HG03521 (cell line): ENCODE results near the gene GLCCI1.

ENCODE experiments used
- ATAC-seq: cut with Tn5 transposase; IDR thresholded peaks from one replicate; pipeline ENCODE4 v1.9.1; 2021; ENCODE audit warnings: mild to moderate bottlenecking, moderate library complexity; ENCODE audit not compliant: unreplicated experiment

Gene GLCCI1

GRCh38 chr7:7968544-7969305 is at the start of gene GLCCI1:
Gene GLCCI1, plus strand, starts transcription at chr7:7968796. Its CDS starts 555 bp downstream, at chr7:7969351.
- peak; percentile 82 for ATAC-seq

DNA sequence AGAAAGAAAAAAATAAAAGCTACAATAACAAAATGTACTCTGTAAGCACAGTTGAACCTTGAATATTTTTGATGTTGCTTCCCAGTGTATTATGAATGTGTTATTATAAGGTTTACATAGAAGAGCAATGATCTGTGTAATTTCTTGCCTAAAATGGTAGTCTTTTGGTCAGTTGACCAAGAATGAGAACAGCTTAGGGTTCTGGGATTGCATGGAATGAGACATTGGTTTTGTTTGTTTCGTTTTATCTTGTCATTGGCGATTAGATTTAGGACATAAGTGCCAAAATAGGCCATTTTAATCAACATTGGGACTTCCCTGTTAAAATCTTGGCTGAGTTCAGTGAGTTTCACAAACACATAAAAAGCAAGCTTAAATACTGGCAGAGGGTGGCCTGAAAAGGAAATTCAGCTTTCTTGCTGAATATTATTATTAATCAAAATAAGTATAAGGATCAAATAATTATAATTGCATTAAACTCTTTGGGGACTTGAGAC is 49.1 kb upstream of the GLCCI1 start:
- no peak for ATAC-seq

DNA sequence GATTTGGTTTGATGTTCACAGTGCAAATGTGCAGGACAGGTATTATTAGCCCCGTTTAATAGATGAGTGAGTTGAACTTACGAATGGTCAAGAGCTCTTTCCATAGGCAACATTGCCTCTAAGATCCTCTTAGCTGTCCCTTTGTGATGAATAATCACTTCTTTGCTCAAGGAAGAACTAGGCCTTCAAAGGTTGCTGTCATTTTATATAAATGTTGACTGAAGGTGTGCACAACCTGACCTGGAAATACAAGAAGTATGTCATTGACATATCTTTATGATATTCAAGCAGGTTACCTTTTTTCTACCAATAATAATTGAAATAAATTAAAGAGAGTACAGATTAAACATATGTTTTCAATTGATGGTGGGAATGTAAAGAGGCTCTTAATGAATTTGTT is 48.5 kb upstream of the GLCCI1 start:
- ATAC-seq: no peak

DNA sequence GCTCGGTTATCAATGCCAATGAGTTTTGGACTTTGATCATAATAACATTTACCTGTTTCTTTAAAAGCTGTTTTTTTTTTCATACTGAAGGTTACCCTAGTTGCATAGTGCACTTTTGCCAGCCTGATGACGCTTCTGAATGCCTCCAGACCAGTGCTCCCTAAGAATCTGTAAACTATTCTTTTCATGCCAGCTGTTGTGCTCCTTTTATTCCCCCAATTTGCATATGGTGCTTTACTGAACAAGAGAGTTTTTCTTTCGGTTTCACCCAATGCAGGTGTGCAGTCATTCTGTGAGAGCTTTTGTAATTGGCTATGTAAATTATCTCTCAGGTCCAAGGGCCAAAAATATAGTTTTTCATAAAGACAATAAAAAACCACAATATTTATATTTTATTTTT is 48.1 kb upstream of the GLCCI1 start:
- ATAC-seq: peak; percentile 84

- ATAC-seq: no peak
Measured at GRCh38 chr7:7921830-7922229, 46.8 kb upstream of the GLCCI1 start.

DNA sequence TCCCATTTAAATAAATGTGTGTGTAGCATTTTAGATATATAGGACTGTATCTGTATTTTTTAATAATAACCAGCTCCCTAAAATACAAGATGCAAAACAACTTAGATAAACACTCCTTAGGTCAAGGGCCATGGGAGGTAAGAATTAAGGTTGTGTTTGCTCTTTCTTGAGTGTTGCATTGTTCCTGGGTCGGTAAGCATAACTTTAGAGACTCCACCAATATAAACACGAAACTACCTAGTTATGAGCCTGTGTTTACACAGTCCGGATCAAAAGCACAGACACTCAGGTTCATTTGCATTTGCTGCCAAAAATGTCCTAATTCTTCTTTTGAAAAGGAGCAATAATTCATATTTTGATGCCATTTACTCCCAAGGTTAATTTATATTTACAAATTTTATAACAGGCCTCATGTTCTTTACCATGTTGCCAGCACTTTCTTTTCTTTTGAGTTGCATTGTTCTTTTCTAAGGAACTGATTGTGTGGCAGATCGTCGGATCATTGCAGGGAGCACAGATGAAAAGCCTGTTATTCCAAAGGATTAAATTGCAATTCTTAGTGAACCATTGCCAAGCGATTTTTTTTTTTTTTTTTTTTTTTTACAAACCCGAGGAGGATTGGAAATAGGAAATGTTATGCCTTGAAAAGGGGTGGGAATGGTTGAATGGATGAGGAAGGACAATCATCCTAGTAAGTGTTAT is 45.8 kb upstream of the GLCCI1 start:
- no peak for ATAC-seq

GRCh38 chr7:7923818-7924217 is 44.8 kb upstream of the GLCCI1 start:
- no peak for ATAC-seq

GRCh38 chr7:7924303-7924702 is 44.3 kb upstream of the GLCCI1 start:
- no peak for ATAC-seq

DNA sequence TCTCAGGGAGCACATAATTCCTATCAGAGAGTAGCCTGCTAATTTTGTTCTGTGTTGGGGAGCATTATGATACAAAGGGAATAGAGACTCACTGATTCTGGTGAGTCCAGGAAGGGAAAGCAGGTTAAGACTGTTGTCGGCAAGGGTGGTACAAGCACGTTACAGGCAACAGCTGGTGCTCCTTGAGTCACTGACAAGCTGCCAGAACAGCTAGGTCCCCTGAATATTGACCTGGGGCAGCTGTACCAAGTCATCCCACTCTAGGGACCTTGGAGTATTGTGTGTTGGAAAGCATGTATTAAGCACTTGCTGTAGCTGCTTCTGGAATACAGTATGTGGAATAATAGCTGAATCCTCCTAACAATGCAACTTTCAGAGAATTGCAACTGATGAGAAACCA is 37.0 kb upstream of the GLCCI1 start:
- no peak for ATAC-seq

GRCh38 chr7:7932553-7932952 is 36.0 kb upstream of the GLCCI1 start:
- ATAC-seq: no peak

DNA sequence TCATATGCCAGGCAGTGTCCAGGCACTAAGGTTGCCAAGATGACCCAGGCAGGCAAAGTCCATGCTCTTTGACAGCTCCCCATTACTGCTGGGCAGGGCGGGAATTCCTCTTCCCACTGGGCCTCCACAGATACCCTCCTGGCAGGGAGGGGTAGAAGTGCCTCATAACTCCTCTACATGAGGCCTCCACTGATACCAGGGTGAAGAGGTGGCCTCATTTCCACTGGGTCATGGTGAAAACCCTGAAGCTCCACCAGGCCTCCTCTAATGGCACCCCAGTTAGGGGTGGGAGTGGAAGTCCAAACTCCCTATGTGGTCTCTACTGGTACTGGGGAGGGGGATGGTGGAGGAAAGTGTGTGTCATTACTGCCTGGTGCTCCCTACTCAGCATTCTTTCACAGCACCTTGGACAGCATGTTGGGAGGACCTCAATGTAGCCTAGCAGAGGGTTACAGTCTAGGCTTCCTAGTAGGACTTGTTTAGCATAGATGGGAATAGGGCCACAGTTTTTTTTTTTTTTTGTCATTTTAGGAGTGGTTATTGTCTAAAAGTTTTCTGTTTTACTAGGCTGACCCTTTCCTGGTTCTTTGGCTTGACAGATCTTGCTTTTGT is 34.6 kb upstream of the GLCCI1 start:
- ATAC-seq: no peak

- no peak for ATAC-seq
Measured at GRCh38 chr7:7934945-7935344, 33.7 kb upstream of the GLCCI1 start.

GRCh38 chr7:7938471-7938870 is 30.1 kb upstream of the GLCCI1 start:
- ATAC-seq: no peak

DNA sequence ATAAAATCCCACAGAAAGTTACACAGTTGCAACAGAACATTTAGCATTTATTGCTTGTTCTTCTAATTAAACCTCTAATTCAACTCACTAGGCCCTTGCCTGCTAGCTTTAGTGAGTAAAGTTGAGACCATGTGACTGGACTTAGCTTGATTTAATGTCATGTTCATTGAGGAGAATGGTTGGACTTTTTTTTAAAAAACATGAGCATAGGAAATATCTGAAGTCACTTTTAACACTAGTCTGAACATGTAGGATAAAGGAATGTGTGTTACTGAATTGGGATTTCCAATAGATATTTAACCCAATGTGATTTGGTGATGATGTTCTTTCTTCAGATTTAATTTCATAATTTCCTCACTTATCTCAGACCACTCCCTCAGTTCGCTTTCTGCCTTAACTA is 24.6 kb upstream of the GLCCI1 start:
- no peak for ATAC-seq

DNA sequence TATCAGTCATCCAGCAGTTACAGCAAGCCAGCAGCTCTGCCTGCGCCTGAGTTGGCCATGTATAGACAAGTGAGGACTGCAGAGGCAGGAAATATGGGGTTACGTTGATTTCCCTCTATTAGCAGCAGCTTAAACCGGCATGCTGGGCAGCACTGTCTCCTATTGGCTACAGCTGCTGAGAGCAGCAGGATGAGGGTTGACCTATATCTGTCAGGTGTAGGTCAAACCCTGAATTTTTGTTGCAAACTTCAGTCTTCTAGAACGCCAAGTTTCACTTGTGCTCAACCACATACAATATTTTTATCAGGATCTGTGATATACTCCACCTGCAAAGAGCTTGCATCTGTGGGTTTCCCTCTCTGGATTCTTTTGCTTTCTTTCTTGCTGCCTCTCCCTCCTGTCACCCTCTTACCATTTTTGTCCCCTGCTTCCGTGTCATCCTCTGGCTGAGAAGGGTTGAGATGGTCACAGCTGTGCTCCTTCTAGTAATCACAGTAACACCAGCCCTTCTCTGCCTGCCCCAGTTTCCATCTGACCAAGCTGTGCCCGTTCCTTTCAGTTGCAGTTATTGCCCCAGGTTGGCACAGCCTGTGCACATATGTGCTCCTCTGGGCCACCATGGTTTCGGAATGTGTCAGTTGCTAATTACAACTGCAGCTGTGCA is 23.8 kb upstream of the GLCCI1 start:
- peak; percentile 83 for ATAC-seq

DNA sequence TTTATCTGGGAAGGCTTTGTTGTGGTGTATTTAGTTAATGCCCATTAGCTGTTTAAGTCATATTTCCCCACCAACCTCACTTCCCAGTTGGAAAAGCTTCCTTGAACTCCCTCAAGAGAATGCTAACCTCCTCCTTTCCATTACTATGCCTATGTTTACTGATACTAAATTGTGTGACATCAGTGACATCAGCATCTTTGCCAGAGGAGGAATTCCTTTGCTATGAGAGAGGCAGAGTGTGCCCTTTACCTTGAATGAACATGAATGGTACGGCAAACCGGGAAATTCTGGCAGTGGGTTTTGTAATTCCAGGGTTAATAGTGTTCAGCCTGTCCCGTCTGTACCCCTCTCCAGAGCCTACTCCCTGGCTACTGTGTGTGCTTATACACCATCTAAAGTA is 22.1 kb upstream of the GLCCI1 start:
- no peak for ATAC-seq

- ATAC-seq: no peak
Measured at GRCh38 chr7:7948232-7948631, 20.4 kb upstream of the GLCCI1 start.

DNA sequence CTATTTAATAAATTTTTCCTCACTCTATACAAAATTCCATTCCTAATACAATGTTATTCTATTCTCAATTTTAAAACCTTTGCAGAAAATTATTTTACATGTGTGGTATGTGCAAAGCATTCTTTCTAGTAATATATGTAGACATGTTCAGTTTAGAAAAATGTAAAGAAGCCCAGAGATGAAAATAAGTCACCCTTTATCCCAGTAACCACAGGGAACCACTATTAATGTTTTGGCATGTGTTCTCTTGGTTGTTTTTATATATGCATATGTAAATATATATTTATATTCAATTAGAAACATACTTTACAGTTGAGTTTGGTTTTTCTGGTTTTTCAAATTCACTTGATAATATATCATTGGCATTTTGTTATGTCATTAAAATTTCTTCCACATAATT is 14.8 kb upstream of the GLCCI1 start:
- ATAC-seq: no peak

DNA sequence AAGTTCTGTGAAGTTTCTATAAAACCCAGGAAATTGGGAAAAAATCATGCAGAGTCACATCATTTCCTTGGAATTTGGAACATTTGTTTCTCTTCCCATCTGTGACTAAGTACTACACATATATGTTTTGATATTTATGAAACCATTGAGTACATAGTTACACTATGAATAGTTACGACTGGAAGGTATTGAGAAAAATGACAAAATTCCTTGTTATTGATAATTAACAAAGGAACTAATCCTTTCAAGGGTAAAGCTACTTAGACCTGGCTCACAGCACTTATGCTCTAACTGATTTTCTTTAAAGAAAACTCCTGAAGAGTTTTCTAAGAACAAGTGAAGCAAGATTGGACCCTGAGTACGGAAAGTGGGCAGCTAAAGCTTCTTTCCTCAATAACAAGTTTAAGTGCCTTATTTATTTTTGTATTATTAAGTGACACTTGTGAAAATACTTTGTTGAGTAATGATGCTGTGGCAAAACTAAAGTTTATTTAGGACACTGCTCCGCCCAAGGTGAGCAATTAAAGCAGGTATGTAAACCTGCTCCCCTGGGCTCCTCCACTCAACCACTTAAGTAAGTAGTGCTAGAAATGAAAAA is 12.0 kb upstream of the GLCCI1 start:
- ATAC-seq: no peak

- no peak for ATAC-seq
Measured at GRCh38 chr7:7957513-7957912, 11.1 kb upstream of the GLCCI1 start.
